Osteoblast (primary cell): ENCODE data around the gene ASCC2. TPM values are rescaled to one million over a fixed set of nuclear protein-coding genes. Genes with fewer than 3 reads are reported as not detected.
"Not testable (repeated sequence)": the region's sequence is repeated elsewhere in the genome, so short reads cannot be mapped to it uniquely, and the experiment has no call there.

Experiments
- DNase-seq: peaks from one replicate; pipeline ENCODE4 v3.0.0; 2011; ENCODE audit warnings: low spot score, mixed read lengths; ENCODE audit not compliant: insufficient read length; ENCODE audit errors: missing footprints
- H2AFZ ChIP-seq: 2 replicates; pipeline ENCODE4 v1.6.0; 2011; ENCODE audit warnings: mild to moderate bottlenecking, low read length
- H3K27ac ChIP-seq: 2 replicates; pipeline ENCODE4 v1.5.1; 2011; ENCODE audit warnings: mild to moderate bottlenecking, low read depth, low read length, moderate library complexity
- H3K27me3 ChIP-seq: 2 replicates; pipeline ENCODE4 v1.6.0; 2012; ENCODE audit warnings: mild to moderate bottlenecking, control low read depth, inconsistent platforms, low read length, moderate library complexity; ENCODE audit not compliant: insufficient read depth
- H3K36me3 ChIP-seq: 2 replicates; pipeline ENCODE4 v1.5.1; 2011; ENCODE audit warnings: mild to moderate bottlenecking, low read length, control low read depth, moderate library complexity; ENCODE audit not compliant: insufficient read depth
- H3K4me1 ChIP-seq: 2 replicates; pipeline ENCODE4 v1.5.1; 2011; ENCODE audit warnings: mild to moderate bottlenecking, low read length, control low read depth, moderate library complexity; ENCODE audit not compliant: insufficient read depth
- H3K4me2 ChIP-seq: 2 replicates; pipeline ENCODE4 v1.6.0; 2011; ENCODE audit warnings: mild to moderate bottlenecking, low read length; ENCODE audit not compliant: insufficient read depth
- H3K4me3 ChIP-seq: fragments of 200-600 bp; sonication (generic); 3 replicates; pipeline ENCODE4 v1.5.1; 2012; ENCODE audit warnings: mild to moderate bottlenecking, low read length, inconsistent platforms; ENCODE audit not compliant: insufficient read depth
- H3K79me2 ChIP-seq: 2 replicates; pipeline ENCODE4 v1.6.0; 2012; ENCODE audit warnings: mild to moderate bottlenecking, low read length, control low read depth, inconsistent platforms; ENCODE audit not compliant: insufficient read depth
- H3K9me3 ChIP-seq: 2 replicates; pipeline ENCODE4 v1.5.1; 2011; ENCODE audit warnings: low read depth, low read length, control low read depth
- H4K20me1 ChIP-seq: 2 replicates; pipeline ENCODE4 v1.6.0; 2012; ENCODE audit warnings: mild to moderate bottlenecking, low read length, control low read depth; ENCODE audit not compliant: insufficient read depth
- total RNA-seq: library from RNA; depleted of rRNA; stranded (reverse); fragments of >200 nt; gene quantifications from 2 replicates; pipeline ENCODE4 v1.2.3, GENCODE V29; 2012
- TF ChIP-seq, protein P1 (sequence below): IDR thresholded peaks from 2 replicates; pipeline ENCODE4 v1.5.1; 2011; ENCODE audit warnings: mild to moderate bottlenecking, low read depth, low read length, moderate library complexity; ENCODE audit errors: extremely low read depth

ASCC2 gene
- total RNA-seq, 1 donor = 21.0 TPM

GRCh38 chr22:29758068-29758622 lies 79.9 kb downstream of the ASCC2 start:
- H3K4me1 ChIP-seq = peaks cover 9% of the 10 kb centered on the region
- DNase-seq = peak; percentile 45
- peaks cover 3% of the 10 kb centered on the region for H3K79me2 ChIP-seq
- no peaks in the 10 kb centered on the region for H3K27me3 ChIP-seq
- H4K20me1 ChIP-seq = peaks cover 7% of the 10 kb centered on the region
- H3K9me3 ChIP-seq = no peaks in the 10 kb centered on the region
- H3K27ac ChIP-seq = no peak overlapping the region
- no peak overlapping the region for H3K4me2 ChIP-seq
- H3K4me3 ChIP-seq = no peak overlapping the region
- no peak overlapping the region for H2AFZ ChIP-seq
- TF ChIP-seq, protein P1, sequence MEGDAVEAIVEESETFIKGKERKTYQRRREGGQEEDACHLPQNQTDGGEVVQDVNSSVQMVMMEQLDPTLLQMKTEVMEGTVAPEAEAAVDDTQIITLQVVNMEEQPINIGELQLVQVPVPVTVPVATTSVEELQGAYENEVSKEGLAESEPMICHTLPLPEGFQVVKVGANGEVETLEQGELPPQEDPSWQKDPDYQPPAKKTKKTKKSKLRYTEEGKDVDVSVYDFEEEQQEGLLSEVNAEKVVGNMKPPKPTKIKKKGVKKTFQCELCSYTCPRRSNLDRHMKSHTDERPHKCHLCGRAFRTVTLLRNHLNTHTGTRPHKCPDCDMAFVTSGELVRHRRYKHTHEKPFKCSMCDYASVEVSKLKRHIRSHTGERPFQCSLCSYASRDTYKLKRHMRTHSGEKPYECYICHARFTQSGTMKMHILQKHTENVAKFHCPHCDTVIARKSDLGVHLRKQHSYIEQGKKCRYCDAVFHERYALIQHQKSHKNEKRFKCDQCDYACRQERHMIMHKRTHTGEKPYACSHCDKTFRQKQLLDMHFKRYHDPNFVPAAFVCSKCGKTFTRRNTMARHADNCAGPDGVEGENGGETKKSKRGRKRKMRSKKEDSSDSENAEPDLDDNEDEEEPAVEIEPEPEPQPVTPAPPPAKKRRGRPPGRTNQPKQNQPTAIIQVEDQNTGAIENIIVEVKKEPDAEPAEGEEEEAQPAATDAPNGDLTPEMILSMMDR = no peak
- no peaks in the 10 kb centered on the region for H3K36me3 ChIP-seq

DNA sequence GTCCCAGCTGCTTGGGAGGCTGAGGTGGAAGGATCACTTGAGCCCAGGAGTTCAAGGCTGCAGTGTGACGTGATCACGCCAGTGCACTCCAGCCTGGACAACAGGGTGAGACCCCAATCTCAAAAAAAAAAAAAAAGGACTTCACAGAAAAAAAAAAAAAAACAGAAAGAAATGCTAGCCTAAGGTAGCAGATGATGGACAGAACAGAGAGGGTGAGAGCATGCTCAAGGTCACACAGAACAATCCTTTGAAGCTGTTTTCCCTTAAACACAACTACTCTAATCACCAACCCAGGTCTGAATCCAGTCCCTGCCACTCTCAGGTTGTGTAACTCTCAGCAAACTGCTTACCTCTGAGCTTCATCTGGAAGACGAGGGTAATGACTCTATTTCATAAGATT lies 81.0 kb downstream of the ASCC2 start:
- Histone ChIP-seq H2AFZ (no peak overlapping the region), H3K27ac (no peak overlapping the region), H3K4me2 (no peak overlapping the region), H3K36me3 (no peaks in the 10 kb centered on the region), H3K4me3 (no peak overlapping the region), H4K20me1 (peaks cover 7% of the 10 kb centered on the region), H3K79me2 (peaks cover 3% of the 10 kb centered on the region), H3K9me3 (no peaks in the 10 kb centered on the region), H3K4me1 (peaks cover 9% of the 10 kb centered on the region), H3K27me3 (no peaks in the 10 kb centered on the region)
- TF ChIP-seq, protein P1 = no peak
- peak; percentile 50 for DNase-seq

GRCh38 chr22:29756341-29756740 lies 81.7 kb downstream of the ASCC2 start:
- no peak overlapping the region for H3K4me3 ChIP-seq
- peaks cover 7% of the 10 kb centered on the region for H4K20me1 ChIP-seq
- no peak overlapping the region for H3K4me2 ChIP-seq
- H3K4me1 ChIP-seq = peaks cover 9% of the 10 kb centered on the region
- H3K79me2 ChIP-seq = peaks cover 3% of the 10 kb centered on the region
- no peak overlapping the region for H2AFZ ChIP-seq
- no peaks in the 10 kb centered on the region for H3K9me3 ChIP-seq
- no peaks in the 10 kb centered on the region for H3K36me3 ChIP-seq
- no peaks in the 10 kb centered on the region for H3K27me3 ChIP-seq
- DNase-seq = no peak
- H3K27ac ChIP-seq = no peak overlapping the region
- TF ChIP-seq, protein P1 = no peak

DNA sequence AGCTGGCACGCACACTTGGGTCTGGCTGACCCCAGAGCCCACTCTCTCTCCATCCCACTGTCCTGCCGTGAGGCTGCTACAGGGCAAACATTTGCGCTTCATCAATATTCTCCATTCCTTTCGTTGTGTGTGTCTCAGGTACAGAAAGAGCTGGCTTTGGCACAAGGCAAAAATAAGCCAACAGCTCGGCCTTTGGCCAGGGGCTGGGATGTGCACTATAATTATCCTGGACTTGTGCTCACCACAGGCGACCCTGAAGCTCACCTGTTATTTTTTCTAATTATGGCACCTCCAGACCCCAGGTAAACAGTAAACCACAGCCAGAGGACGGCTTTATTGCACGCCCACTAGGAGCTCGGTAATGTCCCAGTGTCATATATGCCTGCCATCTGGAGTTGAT lies 82.2 kb downstream of the ASCC2 start:
- TF ChIP-seq, protein P1 = no peak
- Histone ChIP-seq H2AFZ (no peak overlapping the region), H3K27ac (no peak overlapping the region), H3K36me3 (no peaks in the 10 kb centered on the region), H3K4me1 (peaks cover 9% of the 10 kb centered on the region), H3K27me3 (no peaks in the 10 kb centered on the region), H3K4me2 (no peak overlapping the region), H3K9me3 (no peaks in the 10 kb centered on the region), H3K79me2 (peaks cover 3% of the 10 kb centered on the region), H4K20me1 (peaks cover 7% of the 10 kb centered on the region), H3K4me3 (no peak overlapping the region)
- no peak for DNase-seq

- not testable (repeated sequence) for H3K36me3 ChIP-seq, H4K20me1 ChIP-seq, H3K9me3 ChIP-seq, H3K4me3 ChIP-seq, H2AFZ ChIP-seq, H3K27me3 ChIP-seq, H3K27ac ChIP-seq, H3K79me2 ChIP-seq, H3K4me2 ChIP-seq, H3K4me1 ChIP-seq, DNase-seq
Measured at GRCh38 chr22:29754658-29755395, 83.2 kb downstream of the ASCC2 start.
